ENCODE measurements around the gene PDSS2. TPM values are rescaled to one million over a fixed set of nuclear protein-coding genes. Genes with fewer than 3 reads are reported as not detected.

Gene PDSS2
- total and polyA plus RNA-seq, 12 donors, result 6.4 to 39.8 (median 27.6) TPM

DNA sequence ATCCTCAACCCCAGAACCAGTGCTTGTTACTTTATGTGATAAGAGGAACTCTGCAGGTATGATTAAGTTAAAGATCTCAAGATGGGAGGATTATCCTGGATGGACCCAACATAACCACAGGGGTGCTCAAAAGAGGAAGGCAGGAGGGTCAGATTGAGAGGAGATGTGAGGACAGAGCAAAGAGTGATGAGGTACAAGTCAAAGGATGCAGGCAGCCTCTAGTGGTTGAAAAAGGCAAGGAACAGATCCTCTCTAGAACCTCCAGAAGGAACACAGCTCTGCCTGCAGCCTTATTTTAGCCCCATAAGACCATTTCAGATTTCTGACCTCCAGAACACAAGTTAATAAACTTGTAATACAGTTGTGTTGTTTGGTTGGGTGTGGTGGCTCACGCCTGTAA is 41.2 kb downstream of the PDSS2 start:
- H3K4me3 ChIP-seq, result no peak overlapping the region
- H3K27me3 ChIP-seq, result no peaks in the 10 kb centered on the region
- 89 to 100% (median 99%) methylated on average over 1 of the region's 1 CpG for WGBS, 4 donors
- no peaks in the 10 kb centered on the region for H3K9me3 ChIP-seq (replicated peaks in 1 of 3)
- H3K36me3 ChIP-seq (replicated peaks in 1 of 2), result no peaks in the 10 kb centered on the region
- H3K4me1 ChIP-seq (replicated peaks in 1 of 2), result peaks cover 4 to 11% of the 10 kb centered on the region in 2 donors
- TF ChIP-seq POLR2A (IDR thresholded peaks at IDR 0.05) (no peak), CTCF (IDR thresholded peaks at IDR 0.05) (no peak)
- H3K27ac ChIP-seq, result no peak overlapping the region
- intact Hi-C loops (cut with DNase I), result no loop called here
- no peak for DNase-seq

DNA sequence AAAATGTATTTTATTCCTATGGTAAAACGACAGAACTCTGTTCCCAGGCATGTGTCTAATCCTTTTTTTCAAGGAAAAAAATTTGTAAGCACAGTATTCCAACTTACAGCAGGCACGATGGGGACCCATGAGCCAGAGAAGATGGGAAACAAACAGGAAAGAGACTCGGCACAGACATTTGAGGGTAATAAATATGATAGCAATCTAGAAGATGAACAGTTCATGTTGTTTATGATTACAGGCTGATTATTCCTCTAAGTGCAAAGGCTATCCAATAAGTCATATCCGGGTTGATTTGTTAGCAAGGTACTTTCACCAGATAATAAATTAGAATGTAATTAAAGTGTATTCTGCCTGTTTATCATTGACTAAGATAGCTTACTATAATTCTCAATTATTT is 43.2 kb downstream of the PDSS2 start:
- no peak for TF ChIP-seq POLR2A (IDR thresholded peaks at IDR 0.05)
- TF ChIP-seq CTCF (IDR thresholded peaks at IDR 0.05), result no peak
- Histone ChIP-seq H3K27me3 (no peaks in the 10 kb centered on the region), H3K27ac (no peak overlapping the region), H3K4me1 (replicated peaks in 1 of 2) (peaks cover 4 to 8% of the 10 kb centered on the region in 2 donors), H3K9me3 (replicated peaks in 1 of 3) (no peaks in the 10 kb centered on the region), H3K4me3 (no peak overlapping the region), H3K36me3 (replicated peaks in 1 of 2) (no peaks in the 10 kb centered on the region)
- intact Hi-C loops (cut with DNase I), result no loop called here
- no peak for DNase-seq
- 78 to 90% (median 81%) methylated on average over 4 of the region's 4 CpGs for WGBS, 4 donors

GRCh38 chr6:107413966-107414645 is 45.3 kb downstream of the PDSS2 start:
- Histone ChIP-seq H3K27me3 (no peaks in the 10 kb centered on the region), H3K36me3 (replicated peaks in 1 of 2) (no peaks in the 10 kb centered on the region), H3K9me3 (replicated peaks in 1 of 3) (no peaks in the 10 kb centered on the region), H3K4me1 (replicated peaks in 1 of 2) (peaks cover 4 to 8% of the 10 kb centered on the region in 2 donors), H3K4me3 (no peak overlapping the region), H3K27ac (no peak overlapping the region)
- no peak for TF ChIP-seq POLR2A (IDR thresholded peaks at IDR 0.05)
- no peak for TF ChIP-seq CTCF (IDR thresholded peaks at IDR 0.05)
- intact Hi-C loops (cut with DNase I), result no loop called here
- DNase-seq, result no peak

DNA sequence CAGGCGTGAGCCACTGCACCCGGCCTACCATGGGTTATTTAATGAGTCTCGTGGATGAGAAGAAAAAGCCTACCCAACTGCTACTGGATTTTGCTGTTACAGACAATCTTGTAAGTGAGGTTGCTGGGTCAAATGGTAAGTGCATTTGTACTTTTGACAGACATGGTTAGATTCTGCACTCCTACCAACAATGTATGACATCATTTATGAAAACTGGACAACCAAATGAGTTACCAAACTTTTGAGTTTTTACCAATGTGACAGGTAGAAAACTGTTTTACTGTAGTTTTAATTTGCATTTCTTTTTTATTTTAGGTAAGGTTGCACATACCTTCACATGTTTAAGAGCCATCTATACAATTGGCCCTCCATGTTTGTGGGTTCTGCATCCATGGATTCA is 48.2 kb downstream of the PDSS2 start:
- Histone ChIP-seq H3K9me3 (replicated peaks in 1 of 3) (no peaks in the 10 kb centered on the region), H3K4me3 (no peak overlapping the region), H3K4me1 (replicated peaks in 1 of 2) (peaks cover 4 to 8% of the 10 kb centered on the region in 2 donors), H3K27me3 (no peaks in the 10 kb centered on the region), H3K27ac (no peak overlapping the region), H3K36me3 (replicated peaks in 1 of 2) (no peaks in the 10 kb centered on the region)
- TF ChIP-seq POLR2A (IDR thresholded peaks at IDR 0.05) (no peak), CTCF (IDR thresholded peaks at IDR 0.05) (no peak)
- intact Hi-C loops (cut with DNase I), result no loop called here
- 94 to 99% (median 97%) methylated on average over 3 of the region's 3 CpGs for WGBS, 4 donors
- no peak for DNase-seq
